Stimulated activated naive B cell treated with anti-CD40 and anti-IgM and Interleukin-4, amounts not matched to agents 10 μg/mL and 1 μg/mL and 100 μg/mL, for 72 hours (primary cell): ENCODE measurements around the gene ARHGAP21.
"Not testable (repeated sequence)": the region's sequence is repeated elsewhere in the genome, so short reads cannot be mapped to it uniquely, and the experiment has no call there.

Experiments used
- ATAC-seq, 2 donors: fragments of 150-1000 bp; cut with Tn5 transposase; replicated peaks; 2 replicates each; pipeline ENCODE4 v1.10.0; 2021; ENCODE audit warnings: moderate library complexity in 1 of 2
- DNase-seq: peaks from one replicate; pipeline ENCODE4 v3.0.0; 2021
- H3K27ac Mint-ChIP-seq: one replicate; pipeline ENCODE4 v1.8.0; 2022; ENCODE audit warnings: mild to moderate bottlenecking, mixed read lengths
- H3K27me3 Mint-ChIP-seq, 2 donors: one replicate each; pipeline ENCODE4 v1.8.0; 2022; ENCODE audit warnings: mixed read lengths in 2 of 2
- H3K36me3 Mint-ChIP-seq, 2 donors: one replicate each; pipeline ENCODE4 v1.8.0; 2022; ENCODE audit warnings: mixed read lengths in 2 of 2, mild to moderate bottlenecking in 1 of 2
- H3K4me1 Mint-ChIP-seq, 2 donors: one replicate each; pipeline ENCODE4 v1.8.0; 2022; ENCODE audit warnings: mixed read lengths in 2 of 2, mild to moderate bottlenecking in 1 of 2
- H3K4me3 Mint-ChIP-seq, 2 donors: one replicate each; pipeline ENCODE4 v1.8.0; 2022; ENCODE audit warnings: mild to moderate bottlenecking in 2 of 2, mixed read lengths in 2 of 2, moderate library complexity in 1 of 2
- H3K9me3 Mint-ChIP-seq, 2 donors: one replicate each; pipeline ENCODE4 v1.8.0; 2022; ENCODE audit warnings: mixed read lengths in 2 of 2, mild to moderate bottlenecking in 1 of 2

ARHGAP21 gene

GRCh38 chr10:24723788-24724380, at the start of gene ARHGAP21:
ARHGAP21 (minus strand) TSS chr10:24723887; CDS start chr10:24721899, 1,988 bp downstream.
- peaks cover 0 to 21% of the 10 kb centered on the region in 2 donors for H3K27me3 Mint-ChIP-seq
- no peaks in the 10 kb centered on the region for H3K9me3 Mint-ChIP-seq
- H3K27ac Mint-ChIP-seq = peak within 1 kb of the TSS; percentile 94
- ATAC-seq (peak; percentile 38 to 40), DNase-seq (peak; percentile 35)
- H3K36me3 Mint-ChIP-seq = no peaks in the 10 kb centered on the region
- peak within 1 kb of the TSS; percentile 94 to 95 for H3K4me3 Mint-ChIP-seq
- H3K4me1 Mint-ChIP-seq = peaks cover 2 to 21% of the 10 kb centered on the region in 2 donors

- ATAC-seq = no peak
- DNase-seq = no peak
- no peak overlapping the region for H3K27ac Mint-ChIP-seq
- H3K4me1 Mint-ChIP-seq = no peaks in the 10 kb centered on the region
- H3K27me3 Mint-ChIP-seq = no peaks in the 10 kb centered on the region
- no peaks in the 10 kb centered on the region for H3K9me3 Mint-ChIP-seq
- H3K36me3 Mint-ChIP-seq = no peaks in the 10 kb centered on the region
- no peak overlapping the region for H3K4me3 Mint-ChIP-seq
These were observed 48.4 kb upstream of the ARHGAP21 start for GRCh38 chr10:24771943-24772694.

GRCh38 chr10:24764991-24765390, 41.3 kb upstream of the ARHGAP21 start:
- DNase-seq, H3K4me3 Mint-ChIP-seq, H3K27ac Mint-ChIP-seq, ATAC-seq, H3K27me3 Mint-ChIP-seq, H3K4me1 Mint-ChIP-seq, H3K36me3 Mint-ChIP-seq: not testable (repeated sequence)
- H3K9me3 Mint-ChIP-seq = peaks cover 5 to 11% of the 10 kb centered on the region in 2 donors

- Mint-ChIP-seq H3K9me3 (peaks cover 5 to 12% of the 10 kb centered on the region in 2 donors), H3K27me3 (peaks cover 0 to 5% of the 10 kb centered on the region in 2 donors), H3K4me3 (no peak overlapping the region), H3K27ac (no peak overlapping the region), H3K4me1 (no peaks in the 10 kb centered on the region), H3K36me3 (no peaks in the 10 kb centered on the region)
- DNase-seq (no peak), ATAC-seq (no peak)
These were observed 39.4 kb upstream of the ARHGAP21 start for GRCh38 chr10:24762966-24763623.

- DNase-seq (no peak), ATAC-seq (no peak)
- Mint-ChIP-seq H3K4me3 (no peak overlapping the region), H3K27ac (no peak overlapping the region), H3K36me3 (no peaks in the 10 kb centered on the region), H3K27me3 (peaks cover 0 to 5% of the 10 kb centered on the region in 2 donors), H3K4me1 (no peaks in the 10 kb centered on the region), H3K9me3 (peaks cover 5 to 12% of the 10 kb centered on the region in 2 donors)
These were observed 38.7 kb upstream of the ARHGAP21 start for GRCh38 chr10:24762161-24762924.

- Mint-ChIP-seq H3K27me3 (peaks cover 0 to 5% of the 10 kb centered on the region in 2 donors), H3K4me3 (no peak overlapping the region)
- ATAC-seq = no peak
These were observed 36.0 kb upstream of the ARHGAP21 start for GRCh38 chr10:24759672-24760071.

GRCh38 chr10:24758254-24758653, 34.6 kb upstream of the ARHGAP21 start:
- not testable (repeated sequence) for ATAC-seq, H3K4me3 Mint-ChIP-seq, H3K27ac Mint-ChIP-seq, H3K27me3 Mint-ChIP-seq, H3K4me1 Mint-ChIP-seq, H3K36me3 Mint-ChIP-seq, DNase-seq, H3K9me3 Mint-ChIP-seq

More at GRCh38 chr10:24759672-24760071, 36.0 kb upstream of the ARHGAP21 start:
- Mint-ChIP-seq H3K27ac (no peak overlapping the region), H3K36me3 (no peaks in the 10 kb centered on the region), H3K4me1 (no peaks in the 10 kb centered on the region), H3K9me3 (peaks cover 0 to 7% of the 10 kb centered on the region in 2 donors)
- no peak for DNase-seq

- DNase-seq = no peak
- ATAC-seq = no peak
- Mint-ChIP-seq H3K27me3 (peaks cover 0 to 5% of the 10 kb centered on the region in 2 donors), H3K9me3 (peaks cover 0 to 4% of the 10 kb centered on the region in 2 donors), H3K36me3 (no peaks in the 10 kb centered on the region), H3K27ac (no peak overlapping the region), H3K4me3 (no peak overlapping the region), H3K4me1 (no peaks in the 10 kb centered on the region)
These were observed 32.6 kb upstream of the ARHGAP21 start for GRCh38 chr10:24756283-24756682.

- ATAC-seq (no peak), DNase-seq (no peak)
- H3K36me3 Mint-ChIP-seq = no peaks in the 10 kb centered on the region
- H3K27me3 Mint-ChIP-seq = no peaks in the 10 kb centered on the region
- no peaks in the 10 kb centered on the region for H3K9me3 Mint-ChIP-seq
- no peak overlapping the region for H3K27ac Mint-ChIP-seq
- H3K4me1 Mint-ChIP-seq = no peaks in the 10 kb centered on the region
- no peak overlapping the region for H3K4me3 Mint-ChIP-seq
These were observed 28.0 kb upstream of the ARHGAP21 start for GRCh38 chr10:24751716-24752115.

GRCh38 chr10:24750695-24751094, 27.0 kb upstream of the ARHGAP21 start:
- ATAC-seq = no peak
- H3K4me1 Mint-ChIP-seq = no peaks in the 10 kb centered on the region
- H3K27ac Mint-ChIP-seq = no peak overlapping the region
- DNase-seq = no peak
- no peaks in the 10 kb centered on the region for H3K9me3 Mint-ChIP-seq
- no peaks in the 10 kb centered on the region for H3K36me3 Mint-ChIP-seq
- no peaks in the 10 kb centered on the region for H3K27me3 Mint-ChIP-seq
- H3K4me3 Mint-ChIP-seq = no peak overlapping the region

GRCh38 chr10:24748214-24748613, 24.5 kb upstream of the ARHGAP21 start:
- H3K4me3 Mint-ChIP-seq = no peak overlapping the region
- H3K36me3 Mint-ChIP-seq = no peaks in the 10 kb centered on the region

GRCh38 chr10:24744946-24745345, 21.3 kb upstream of the ARHGAP21 start:
- Mint-ChIP-seq H3K36me3 (no peaks in the 10 kb centered on the region), H3K27me3 (no peaks in the 10 kb centered on the region), H3K27ac (no peak overlapping the region), H3K4me1 (no peaks in the 10 kb centered on the region), H3K4me3 (no peak overlapping the region), H3K9me3 (no peaks in the 10 kb centered on the region)
- ATAC-seq = no peak
- DNase-seq = no peak

More at GRCh38 chr10:24748214-24748613, 24.5 kb upstream of the ARHGAP21 start:
- no peaks in the 10 kb centered on the region for H3K9me3 Mint-ChIP-seq
- no peak overlapping the region for H3K27ac Mint-ChIP-seq
- H3K4me1 Mint-ChIP-seq = no peaks in the 10 kb centered on the region
- DNase-seq = no peak
- no peaks in the 10 kb centered on the region for H3K27me3 Mint-ChIP-seq
- ATAC-seq = no peak

- Mint-ChIP-seq H3K9me3 (no peaks in the 10 kb centered on the region), H3K27ac (no peak overlapping the region), H3K4me3 (no peak overlapping the region), H3K27me3 (peaks cover 3 to 8% of the 10 kb centered on the region in 2 donors), H3K4me1 (no peaks in the 10 kb centered on the region), H3K36me3 (no peaks in the 10 kb centered on the region)
- ATAC-seq = no peak
- DNase-seq = no peak
These were observed 17.0 kb upstream of the ARHGAP21 start for GRCh38 chr10:24740714-24741113.

GRCh38 chr10:24737001-24737400, 13.3 kb upstream of the ARHGAP21 start:
- Mint-ChIP-seq H3K27me3 (peaks cover 3 to 15% of the 10 kb centered on the region in 2 donors), H3K27ac (no peak overlapping the region), H3K4me3 (no peak overlapping the region), H3K36me3 (no peaks in the 10 kb centered on the region), H3K9me3 (no peaks in the 10 kb centered on the region), H3K4me1 (no peaks in the 10 kb centered on the region)
- no peak for DNase-seq
- no peak for ATAC-seq
